Measurements from ENCODE around the gene CACNA2D3. TPM values are rescaled to one million over a fixed set of nuclear protein-coding genes. Genes with fewer than 3 reads are reported as not detected.

The CACNA2D3 gene
- polyA plus RNA-seq, 2 of the 4 experiments (the other 2 are of a cell fraction), result 0.04 to 0.05 TPM

GRCh38 chr3:54604495-54604894 is 482.1 kb downstream of the CACNA2D3 start:
- Histone ChIP-seq H3K4me3 (no peak overlapping the region), H3K9me3 (no peaks in the 10 kb centered on the region), H3K4me2 (no peak overlapping the region), H3K4me1 (no peaks in the 10 kb centered on the region), H3K27ac (no peak overlapping the region)
- ChIA-PET CTCF (no interaction called here), POLR2A (no interaction called here)
- WGBS (ENCODE audit: missing lambda C conversion rate), result 46% methylated on average over 4 of the region's 4 CpGs
- no peak for ATAC-seq
- no peak for TF ChIP-seq MAFK (IDR thresholded peaks at IDR 0.05; ENCODE audit: partially characterized antibody)
- TF ChIP-seq FOSL2 (IDR thresholded peaks at IDR 0.05), result no peak
- TF ChIP-seq FOSL2 (CRISPR knock-in tag; IDR thresholded peaks at IDR 0.05), result no peak
- no peak for TF ChIP-seq HDAC2 (IDR thresholded peaks at IDR 0.05)
- TF ChIP-seq BHLHE40 (IDR thresholded peaks at IDR 0.05; ENCODE audit: low read depth, low read length), result no peak
- TF ChIP-seq CHD2 (IDR thresholded peaks at IDR 0.05; ENCODE audit: low read length, partially characterized antibody), result no peak
- no peak for TF ChIP-seq BCL3 (IDR thresholded peaks at IDR 0.05)
- TF ChIP-seq E2F6 (IDR thresholded peaks at IDR 0.05; ENCODE audit: borderline replicate concordance, low read depth), result no peak
- no peak for TF ChIP-seq ZNF302 (CRISPR knock-in tag; IDR thresholded peaks at IDR 0.05)
- TF ChIP-seq ZFP36 (IDR thresholded peaks at IDR 0.05; ENCODE audit: borderline replicate concordance, partially characterized antibody), result no peak
- no peak for TF ChIP-seq JUN (IDR thresholded peaks at IDR 0.05)
- TF ChIP-seq POLR2AphosphoS2 (conservative IDR thresholded peaks at IDR 0.05; ENCODE audit: low read length), result no peak
- TF ChIP-seq JUNB (IDR thresholded peaks at IDR 0.05), result no peak
- TF ChIP-seq ELK1 (IDR thresholded peaks at IDR 0.05; ENCODE audit: low read depth, low read length), result no peak
- TF ChIP-seq PHF8 (IDR thresholded peaks at IDR 0.05; ENCODE audit: borderline replicate concordance, low read depth), result no peak
- TF ChIP-seq EP300 (IDR thresholded peaks at IDR 0.05), result no peak
- TF ChIP-seq RAD21 (conservative IDR thresholded peaks at IDR 0.05 in 1 of 2, IDR thresholded peaks at IDR 0.05 in 1 of 2), result no peak
- no peak for TF ChIP-seq EHF (CRISPR knock-in tag; IDR thresholded peaks at IDR 0.05)
- no peak for TF ChIP-seq KDM5A (IDR thresholded peaks at IDR 0.05)
- no peak for TF ChIP-seq FOXS1 (CRISPR knock-in tag; IDR thresholded peaks at IDR 0.05)
- TF ChIP-seq TP53 (CRISPR knock-in tag; IDR thresholded peaks at IDR 0.05), result no peak
- DNase-seq (ENCODE audit: low read depth in 1 of 2, low spot score in 1 of 2), result no peak
- no peak for FAIRE-seq

GRCh38 chr3:54608041-54608440 is 485.7 kb downstream of the CACNA2D3 start:
- Histone ChIP-seq H3K4me1 (no peaks in the 10 kb centered on the region), H3K4me2 (no peak overlapping the region), H3K4me3 (no peak overlapping the region), H3K27ac (no peak overlapping the region), H3K9me3 (no peaks in the 10 kb centered on the region)
- ChIA-PET CTCF (no interaction called here), POLR2A (no interaction called here)
- no peak for DNase-seq (ENCODE audit: low read depth in 1 of 2, low spot score in 1 of 2)
- TF ChIP-seq ESRRA (IDR thresholded peaks at IDR 0.05; ENCODE audit: borderline replicate concordance, low read length) (no peak), KDM5A (IDR thresholded peaks at IDR 0.05) (no peak), USF2 (IDR thresholded peaks at IDR 0.05) (no peak), HDAC2 (IDR thresholded peaks at IDR 0.05) (no peak), CBX8 (IDR thresholded peaks at IDR 0.05) (no peak), REST (IDR thresholded peaks at IDR 0.05) (no peak), HOXA7 (CRISPR knock-in tag; IDR thresholded peaks at IDR 0.05) (no peak), KDM1A (IDR thresholded peaks at IDR 0.05; ENCODE audit: low read depth) (no peak), NR3C1 (IDR thresholded peaks at IDR 0.05) (no peak), TFCP2L1 (CRISPR knock-in tag; IDR thresholded peaks at IDR 0.05) (no peak), ELK1 (IDR thresholded peaks at IDR 0.05; ENCODE audit: low read depth, low read length) (no peak), JUN (IDR thresholded peaks at IDR 0.05) (no peak), FOSB (CRISPR knock-in tag; IDR thresholded peaks at IDR 0.05) (no peak), HES2 (IDR thresholded peaks at IDR 0.05) (no peak), BHLHE40 (IDR thresholded peaks at IDR 0.05; ENCODE audit: low read depth, low read length) (no peak), MAX (IDR thresholded peaks at IDR 0.05) (no peak)
- FAIRE-seq, result no peak
- ATAC-seq, result no peak

All from A549 (cell line).